DMS53 treated with DMSO at 0.1 percent for 48 hours (cell line): ENCODE measurements around the gene CDV3.

Experiments
- DNase-seq: peaks from one replicate; lab custom pipeline; 2025; ENCODE audit not compliant: unreplicated experiment; lab: John Stamatoyannopoulos, UW

The CDV3 gene

GRCh38 chr3:133563816-133564215 lies 9.7 kb upstream of the CDV3 start:
- DNase-seq = no peak

- DNase-seq = no peak
These were observed 5.0 kb upstream of the CDV3 start for GRCh38 chr3:133568294-133569014.

GRCh38 chr3:133570139-133570936 lies 3.1 kb upstream of the CDV3 start:
- no peak for DNase-seq

GRCh38 chr3:133570937-133571320 lies 2.6 kb upstream of the CDV3 start:
- no peak for DNase-seq

GRCh38 chr3:133572158-133573053 lies 1.1 kb upstream of the CDV3 start:
- DNase-seq = no peak

GRCh38 chr3:133573054-133573628 lies 345 bp upstream of the CDV3 start:
- DNase-seq = no peak

GRCh38 chr3:133574260-133574881 lies 885 bp downstream of the CDV3 start:
- DNase-seq = no peak

- no peak for DNase-seq
These were observed 1.6 kb downstream of the CDV3 start for GRCh38 chr3:133575086-133575485.

GRCh38 chr3:133576169-133576568 lies 2.7 kb downstream of the CDV3 start:
- no peak for DNase-seq

GRCh38 chr3:133578548-133579191 lies 5.2 kb downstream of the CDV3 start:
- DNase-seq = no peak

- no peak for DNase-seq
These were observed 9.9 kb downstream of the CDV3 start for GRCh38 chr3:133583396-133583795.

- DNase-seq = no peak
These were observed 14.5 kb downstream of the CDV3 start for GRCh38 chr3:133588035-133588434.

- no peak for DNase-seq
These were observed 15.4 kb downstream of the CDV3 start for GRCh38 chr3:133588784-133589465.

GRCh38 chr3:133589503-133589902 lies 16.0 kb downstream of the CDV3 start:
- DNase-seq = no peak

GRCh38 chr3:133591271-133591742 lies 17.8 kb downstream of the CDV3 start:
- DNase-seq = no peak

- DNase-seq = no peak
These were observed 19.4 kb downstream of the CDV3 start for GRCh38 chr3:133592843-133593242.

GRCh38 chr3:133593243-133593642 lies 19.8 kb downstream of the CDV3 start:
- DNase-seq = no peak

GRCh38 chr3:133595341-133595740 lies 21.9 kb downstream of the CDV3 start:
- DNase-seq = no peak

GRCh38 chr3:133598405-133598804 lies 24.9 kb downstream of the CDV3 start:
- no peak for DNase-seq
